Panc1 (cell line): ENCODE data around the gene ADAMTS10.

Experiments used
- CTCF ChIP-seq: fragments of 450-650 bp; IDR thresholded peaks from 2 replicates; pipeline ENCODE4 v1.5.1; 2017; ENCODE audit warnings: mild to moderate bottlenecking
- POLR2AphosphoS5 ChIP-seq: IDR thresholded peaks from 2 replicates; pipeline ENCODE4 v1.6.1; 2012; ENCODE audit warnings: mild to moderate bottlenecking, low read depth, low read length, moderate library complexity
- REST ChIP-seq, 2 experiments: IDR thresholded peaks; 2 replicates each; pipeline ENCODE4 v1.6.1; 2011 to 2012; ENCODE audit warnings: low read depth in 2 of 2, control low read depth in 1 of 2, low read length in 1 of 2, mild to moderate bottlenecking in 1 of 2, moderate library complexity in 1 of 2; ENCODE audit not compliant: insufficient read depth in 1 of 2

DNA sequence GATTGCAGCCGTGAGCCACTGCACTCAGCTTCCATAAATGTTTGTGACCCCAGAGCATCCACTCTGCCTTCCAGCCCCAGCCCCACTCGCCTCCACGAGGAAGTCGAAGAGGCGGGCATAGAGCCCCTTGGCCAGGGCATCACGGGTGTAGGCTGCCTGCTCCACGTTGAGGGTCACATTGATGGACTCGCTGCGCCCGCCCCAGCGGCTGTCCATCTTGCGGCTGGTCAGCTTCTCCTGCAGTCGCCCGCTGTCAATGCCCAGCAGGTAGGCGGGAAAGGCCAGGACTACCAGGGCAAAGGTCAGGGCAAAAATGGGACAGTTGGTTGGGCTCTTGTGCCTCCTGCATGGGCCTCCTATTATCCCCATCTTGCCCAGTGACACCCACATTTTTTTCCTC, 60.4 kb downstream of the ADAMTS10 start:
- TF ChIP-seq CTCF, result no peak
- no peak for TF ChIP-seq REST (IDR thresholded peaks at IDR 0.05; ENCODE audit: insufficient read depth in 1 of 2, low read depth in 2 of 2, low read length in 1 of 2)
- no peak for TF ChIP-seq POLR2AphosphoS5
